Measurements from ENCODE around the gene TNS1. TPM values are rescaled to one million over a fixed set of nuclear protein-coding genes. Genes with fewer than 3 reads are reported as not detected.

TNS1 gene
- total RNA-seq, 1 experiment from 2014 or later: 6.2 TPM

- BruUV-seq (replicated peaks): no TSS peak
- RAD21 ChIA-PET (ENCODE audit: low non-redundant PET in 1 of 2, low total read pairs in 2 of 2, uncharacterized antibody in 2 of 2, unreplicated experiment in 2 of 2): no interaction called here
- H3K9ac ChIP-seq (ENCODE audit: low read length): no peak overlapping the region
- no peaks in the 10 kb centered on the region for H4K20me1 ChIP-seq (ENCODE audit: insufficient read depth)
- peaks cover 4 to 9% of the 10 kb centered on the region in 2 experiments; a peak in 3 of 4 replicates for H3K4me1 ChIP-seq (ENCODE audit: control insufficient read depth in 1 of 2, insufficient read depth in 2 of 2, low read length in 2 of 2)
- H3K36me3 ChIP-seq (ENCODE audit: control insufficient read depth in 1 of 2, insufficient read depth in 2 of 2, low read length in 2 of 2): no peaks in the 10 kb centered on the region
- intact Hi-C loops (cut with micrococcal nuclease): no loop called here
- POLR2A ChIA-PET: no interaction called here
- H3K9me2 ChIP-seq (ENCODE audit: insufficient read depth): no peaks in the 10 kb centered on the region
- no peak overlapping the region for H3K4me3 ChIP-seq (replicated peaks in 1 of 2; ENCODE audit: low read depth in 1 of 2, low read length in 2 of 2)
- DNase-seq (ENCODE audit: low read depth, low spot score): no peak
- no peaks in the 10 kb centered on the region for H3K79me2 ChIP-seq (ENCODE audit: insufficient read depth, low read length)
- CTCF ChIA-PET: no interaction called here
- H2AFZ ChIP-seq (ENCODE audit: low read depth, low read length, poor library complexity, severe bottlenecking): no peak overlapping the region
- no peaks in the 10 kb centered on the region for H3K9me3 ChIP-seq (ENCODE audit: control insufficient read depth in 1 of 2, insufficient read depth in 1 of 2, low read depth in 1 of 2, low read length in 2 of 2)
- no peaks in the 10 kb centered on the region for H3K27me3 ChIP-seq (ENCODE audit: insufficient read depth, low read length)
- no peak overlapping the region for H3K27ac ChIP-seq (ENCODE audit: low read depth, low read length)
- no peak overlapping the region for H3K4me2 ChIP-seq (ENCODE audit: low read length)
- no peak for ATAC-seq
- TF ChIP-seq POLR2A (IDR thresholded peaks at IDR 0.05; ENCODE audit: borderline replicate concordance, extremely low read depth, insufficient read depth, insufficient read length) (no peak), SP1 (IDR thresholded peaks at IDR 0.05; ENCODE audit: low read depth) (no peak), JUND (IDR thresholded peaks at IDR 0.05) (no peak), ZBTB33 (IDR thresholded peaks at IDR 0.05; ENCODE audit: extremely low read depth, insufficient replicate concordance, low read length) (no peak), FOSL1 (IDR thresholded peaks at IDR 0.05; ENCODE audit: low read depth) (no peak), EZH2 (IDR thresholded peaks at IDR 0.05) (no peak), RAD21 (IDR thresholded peaks at IDR 0.05; ENCODE audit: low read depth) (no peak), CTCF (IDR thresholded peaks at IDR 0.05 in 2 of 3, conservative IDR thresholded peaks at IDR 0.05 in 1 of 3; ENCODE audit: borderline replicate concordance in 1 of 3, insufficient read depth in 1 of 3, low read depth in 2 of 3, low read length in 2 of 3) (no peak)
Measured at GRCh38 chr2:217834057-217834620, 168.7 kb downstream of the TNS1 start.

Data from HCT116 (cell line).